IMR-90 (cell line): ENCODE results near the gene ZNF76. TPM values are rescaled to one million over a fixed set of nuclear protein-coding genes. Genes with fewer than 3 reads are reported as not detected.

ENCODE experiments used
- ATAC-seq: fragments of 200-7000 bp; cut with Tn5 transposase; 2 replicates; pipeline ENCODE4 v1.9.1; 2020; ENCODE audit warnings: low read depth, mild to moderate bottlenecking, moderate library complexity
- BruUV-seq: library from RNA; stranded (reverse); fragments of 400-500 nt; replicated peaks from 2 replicates; lab custom pipeline; 2021; lab: Mats Ljungman, UMichigan
- CTCF ChIA-PET: fragments of 300-600 bp; formaldehyde crosslinking; extraction: SDS; loops from one replicate; lab custom pipeline; 2021; ENCODE audit warnings: antibody characterized with exemption; lab: Yijun Ruan, JAX
- POLR2A ChIA-PET: fragments of 300-600 bp; sonication (Branson Sonifier 250); formaldehyde crosslinking; loops from one replicate; lab custom pipeline; 2022; ENCODE audit warnings: antibody characterized with exemption; ENCODE audit not compliant: unreplicated experiment; lab: Charles Lee
- DNase-seq: peaks from one replicate; pipeline ENCODE4 v3.0.0; 2013
- H2AFZ ChIP-seq: replicated peaks from 2 replicates; pipeline ENCODE3; 2013; ENCODE audit warnings: low read length, mild to moderate bottlenecking; ENCODE audit not compliant: poor library complexity
- H2AK5ac ChIP-seq: 2 replicates; pipeline ENCODE4 v1.6.1; 2013; ENCODE audit warnings: low read depth, low read length, inconsistent platforms
- H2AK9ac ChIP-seq: replicated peaks from 2 replicates; pipeline ENCODE3; 2013; ENCODE audit warnings: mild to moderate bottlenecking, low read depth, low read length, moderate library complexity; ENCODE audit not compliant: poor library complexity
- H2BK120ac ChIP-seq: 2 replicates; pipeline ENCODE4 v1.6.1; 2013; ENCODE audit warnings: low read depth, low read length, inconsistent platforms
- H2BK15ac ChIP-seq: 3 replicates; pipeline ENCODE4 v1.6.1; 2013; ENCODE audit warnings: low read depth, low read length, inconsistent platforms
- H2BK20ac ChIP-seq: 2 replicates; pipeline ENCODE4 v1.6.1; 2013; ENCODE audit warnings: low read depth, mild to moderate bottlenecking, inconsistent platforms, low read length, moderate library complexity
- H2BK5ac ChIP-seq: 2 replicates; pipeline ENCODE4 v1.6.1; 2013; ENCODE audit warnings: mild to moderate bottlenecking, low read depth, low read length, inconsistent platforms; ENCODE audit not compliant: poor library complexity, severe bottlenecking
- H3K14ac ChIP-seq: replicated peaks from 2 replicates; pipeline ENCODE4 v1.6.1; 2013; ENCODE audit warnings: low read depth, low read length, inconsistent platforms
- H3K18ac ChIP-seq: 2 replicates; pipeline ENCODE4 v1.6.1; 2013; ENCODE audit warnings: low read depth, low read length, control low read depth
- H3K23ac ChIP-seq: 2 replicates; pipeline ENCODE4 v1.6.1; 2013; ENCODE audit warnings: low read depth, low read length, inconsistent platforms
- H3K27ac ChIP-seq: 2 replicates; pipeline ENCODE4 v1.5.1; 2013; ENCODE audit warnings: mild to moderate bottlenecking, control low read depth, low read length; ENCODE audit not compliant: insufficient read depth
- H3K27me3 ChIP-seq: 2 replicates; pipeline ENCODE4 v1.6.1; 2013; ENCODE audit warnings: low read length; ENCODE audit not compliant: control insufficient read depth, insufficient read depth
- H3K36me3 ChIP-seq: 2 replicates; pipeline ENCODE4 v1.6.1; 2013; ENCODE audit warnings: low read length, mixed read lengths; ENCODE audit not compliant: control insufficient read depth, insufficient read depth
- H3K4ac ChIP-seq: 2 replicates; pipeline ENCODE4 v1.6.1; 2013; ENCODE audit warnings: low read depth, low read length, inconsistent platforms
- H3K4me1 ChIP-seq: 2 replicates; pipeline ENCODE4 v1.6.1; 2013; ENCODE audit warnings: low read length, mixed read lengths; ENCODE audit not compliant: control insufficient read depth, insufficient read depth
- H3K4me2 ChIP-seq: 2 replicates; pipeline ENCODE4 v1.6.1; 2013; ENCODE audit warnings: low read depth, mild to moderate bottlenecking, control low read depth, low read length, moderate library complexity
- H3K4me3 ChIP-seq: 2 replicates; pipeline ENCODE4 v1.5.1; 2013; ENCODE audit warnings: low read depth, mild to moderate bottlenecking, control low read depth, low read length, moderate library complexity; ENCODE audit not compliant: insufficient read depth
- H3K56ac ChIP-seq: 2 replicates; pipeline ENCODE4 v1.6.1; 2013; ENCODE audit warnings: low read length, inconsistent platforms; ENCODE audit not compliant: insufficient read depth; ENCODE audit errors: extremely low read depth
- H3K79me1 ChIP-seq, 2 experiments: 2 replicates each; pipeline ENCODE4 v1.6.1; 2013; ENCODE audit warnings: low read length in 2 of 2, inconsistent platforms in 1 of 2, low read depth in 1 of 2
- H3K9ac ChIP-seq: 2 replicates; pipeline ENCODE4 v1.6.1; 2013; ENCODE audit warnings: low read depth, low read length, control low read depth
- H3K9me1 ChIP-seq: 2 replicates; pipeline ENCODE4 v1.6.1; 2013; ENCODE audit warnings: low read length, inconsistent platforms; ENCODE audit not compliant: insufficient read depth
- H3K9me3 ChIP-seq: 2 replicates; pipeline ENCODE4 v1.6.1; 2013; ENCODE audit warnings: low read length; ENCODE audit not compliant: control insufficient read depth, insufficient read depth
- H4K20me1 ChIP-seq: 2 replicates; pipeline ENCODE4 v1.6.1; 2013; ENCODE audit warnings: low read length, inconsistent platforms; ENCODE audit not compliant: insufficient read depth
- H4K5ac ChIP-seq: 2 replicates; pipeline ENCODE4 v1.6.1; 2013; ENCODE audit warnings: mild to moderate bottlenecking, low read depth, low read length, control low read depth
- H4K8ac ChIP-seq, 2 experiments: 2 replicates each; pipeline ENCODE4 v1.6.1; 2013; ENCODE audit warnings: low read depth in 2 of 2, low read length in 2 of 2, control low read depth in 1 of 2, inconsistent platforms in 1 of 2
- H4K91ac ChIP-seq: 2 replicates; pipeline ENCODE4 v1.6.1; 2013; ENCODE audit warnings: low read depth, low read length, inconsistent platforms; ENCODE audit not compliant: insufficient read depth
- BHLHE40 ChIP-seq: fragments of 150-350 bp; IDR thresholded peaks from 2 replicates; pipeline ENCODE4 v1.6.1; 2016; ENCODE audit warnings: mild to moderate bottlenecking, low read depth, low read length
- CEBPB ChIP-seq: IDR thresholded peaks from 2 replicates; pipeline ENCODE4 v1.6.1; 2012; ENCODE audit warnings: low read depth, low read length, improper control_type of control experiment
- CHD1 ChIP-seq: IDR thresholded peaks from 2 replicates; pipeline ENCODE4 v1.6.1; 2012; ENCODE audit warnings: low read depth, low read length, improper control_type of control experiment
- CTCF ChIP-seq: conservative IDR thresholded peaks from 2 replicates; pipeline ENCODE4 v1.5.1; 2012; ENCODE audit warnings: mild to moderate bottlenecking, low read depth, low read length, improper control_type of control experiment
- ELK1 ChIP-seq: fragments of 150-350 bp; IDR thresholded peaks from 2 replicates; pipeline ENCODE4 v1.6.1; 2016; ENCODE audit warnings: low read depth, mild to moderate bottlenecking, low read length, moderate library complexity, borderline replicate concordance
- FOS ChIP-seq: fragments of 150-350 bp; IDR thresholded peaks from 2 replicates; pipeline ENCODE4 v1.6.1; 2016; ENCODE audit warnings: low read depth, low read length
- MAFK ChIP-seq: IDR thresholded peaks from 2 replicates; pipeline ENCODE4 v1.6.1; 2012; ENCODE audit warnings: low read depth, low read length, improper control_type of control experiment
- MAZ ChIP-seq: IDR thresholded peaks from 2 replicates; pipeline ENCODE4 v1.6.1; 2012; ENCODE audit warnings: low read depth, mild to moderate bottlenecking, low read length, improper control_type of control experiment, moderate library complexity, borderline replicate concordance
- MXI1 ChIP-seq: IDR thresholded peaks from 2 replicates; pipeline ENCODE4 v1.6.1; 2012; ENCODE audit warnings: low read depth, mild to moderate bottlenecking, low read length, moderate library complexity, borderline replicate concordance
- POLR2A ChIP-seq: IDR thresholded peaks from 2 replicates; pipeline ENCODE4 v1.6.1; 2012; ENCODE audit warnings: mild to moderate bottlenecking, low read depth, low read length
- RAD21 ChIP-seq: IDR thresholded peaks from 2 replicates; pipeline ENCODE4 v1.6.1; 2012; ENCODE audit warnings: low read length, improper control_type of control experiment
- RCOR1 ChIP-seq: IDR thresholded peaks from 2 replicates; pipeline ENCODE4 v1.6.1; 2012; ENCODE audit warnings: mild to moderate bottlenecking, low read length, improper control_type of control experiment; ENCODE audit not compliant: insufficient replicate concordance
- RFX5 ChIP-seq: IDR thresholded peaks from 2 replicates; pipeline ENCODE4 v1.8.0; 2012; ENCODE audit warnings: low read depth, mild to moderate bottlenecking, low read length, moderate library complexity
- SMC3 ChIP-seq: fragments of 150-350 bp; IDR thresholded peaks from 2 replicates; pipeline ENCODE4 v1.6.1; 2016; ENCODE audit warnings: low read depth, mild to moderate bottlenecking, antibody characterized with exemption, low read length, moderate library complexity
- USF2 ChIP-seq: fragments of 150-350 bp; IDR thresholded peaks from 2 replicates; pipeline ENCODE4 v1.6.1; 2017; ENCODE audit warnings: mild to moderate bottlenecking, antibody characterized with exemption, low read length, low read depth
- WGBS, 2 experiments: methylation state at CpG; one replicate each; pipeline versions ENCODE4 v1.1.5 to v1.1.7; 2013; ENCODE audit warnings: missing lambda C conversion rate in 2 of 2; ENCODE audit not compliant: insufficient read length in 1 of 2; ENCODE audit errors: extremely low coverage in 2 of 2; 5-methylcytosine and 5-hydroxymethylcytosine counted together
- dilution Hi-C: fragments of 300-500 bp; cut with HindIII; formaldehyde crosslinking; loops from one replicate; pipeline ENCODE4 v1.14.3; 2018; ENCODE audit warnings: low sequenced_read_pairs; ENCODE audit not compliant: unreplicated experiment
- in situ Hi-C: fragments of 300-500 bp; cut with MboI; formaldehyde crosslinking; loops from 3 replicates; pipeline ENCODE4 v1.14.3; 2019; ENCODE audit warnings: low sequenced_read_pairs, inconsistent platforms, mixed read lengths
- intact Hi-C: fragments of 100-400 bp; cut with micrococcal nuclease; formaldehyde crosslinking; loops from 2 replicates; pipeline ENCODE4 v1.10.0; 2022
- polyA plus RNA-seq, 3 experiments: library from polyadenylated mRNA; depleted of rRNA; stranded (reverse); fragments of >200 nt; gene quantifications; 2 replicates each; pipeline ENCODE4 v1.2.3, GENCODE V29; 2012; ENCODE audit warnings: low replicate concordance in 1 of 3
- total RNA-seq: library from RNA; depleted of rRNA; stranded (reverse); fragments of >200 nt; gene quantifications from 2 replicates; pipeline ENCODE4 v1.2.3, GENCODE V29; 2012

Gene ZNF76
- total and polyA plus RNA-seq, 2 of the 4 experiments (the other 2 are of a cell fraction) = 19.9 to 21.1 TPM

GRCh38 chr6:35236223-35236622 lies 23.3 kb upstream of the ZNF76 start:
- ATAC-seq (no peak), DNase-seq (no peak)
- Histone ChIP-seq H3K23ac (no peak overlapping the region), H3K9me1 (peaks cover 4% of the 10 kb centered on the region), H2AK5ac (no peak overlapping the region), H3K9ac (no peak overlapping the region), H3K27ac (no peak overlapping the region), H2BK5ac (no peak overlapping the region), H3K4ac (no peak overlapping the region), H3K9me3 (peaks cover 6% of the 10 kb centered on the region), H2AFZ (no peak overlapping the region), H4K5ac (no peak overlapping the region), H2AK9ac (no peak overlapping the region), H4K91ac (no peak overlapping the region), H3K4me3 (no peak overlapping the region), H4K8ac (no peak overlapping the region), H4K20me1 (peaks cover 11% of the 10 kb centered on the region; the same call in 1 of the 2 replicates), H3K18ac (no peak overlapping the region), H3K27me3 (no peaks in the 10 kb centered on the region), H3K36me3 (peaks cover 26% of the 10 kb centered on the region; the same call in 1 of the 2 replicates), H2BK120ac (no peak overlapping the region), H3K4me1 (peaks cover 6% of the 10 kb centered on the region), H2BK15ac (no peak overlapping the region), H3K56ac (no peak overlapping the region), H3K79me1 (peaks cover 10 to 16% of the 10 kb centered on the region in 2 experiments), H3K4me2 (no peak overlapping the region), H2BK20ac (no peak overlapping the region), H3K14ac (no peak overlapping the region)
- intact Hi-C loops (no loop called here), dilution Hi-C loops (no loop called here), in situ Hi-C loops (no loop called here)
- ChIA-PET POLR2A (no interaction called here), CTCF (no interaction called here)
- TF ChIP-seq CEBPB (no peak), MAZ (no peak), RFX5 (no peak), CHD1 (no peak), CTCF (no peak), MAFK (no peak), SMC3 (no peak), BHLHE40 (no peak), MXI1 (no peak), RAD21 (no peak), POLR2A (no peak), FOS (no peak), USF2 (no peak), ELK1 (no peak), RCOR1 (no peak)
- no TSS peak for BruUV-seq
- WGBS, 2 experiments = no CpG with 5 or more reads among the region's 5 CpGs
